Stimulated activated naive CD8-positive, alpha-beta T cell treated with anti-CD3 and anti-CD28 coated beads, Interleukin-15, Interleukin-2, amounts not matched to agents 100 ng/mL and 50 ng/mL, for 24 hours (primary cell): ENCODE results near the gene ABCC1.

ENCODE experiments used
- H3K27ac Mint-ChIP-seq: one replicate; pipeline ENCODE4 v1.8.0; 2021; ENCODE audit warnings: mild to moderate bottlenecking, mixed read lengths
- H3K27me3 Mint-ChIP-seq: one replicate; pipeline ENCODE4 v1.8.0; 2021; ENCODE audit warnings: mixed read lengths
- H3K36me3 Mint-ChIP-seq: one replicate; pipeline ENCODE4 v1.8.0; 2021; ENCODE audit warnings: low read depth, mixed read lengths
- H3K4me1 Mint-ChIP-seq: one replicate; pipeline ENCODE4 v1.8.0; 2021; ENCODE audit warnings: low read depth, mixed read lengths
- H3K4me3 Mint-ChIP-seq: one replicate; pipeline ENCODE4 v1.8.0; 2021; ENCODE audit warnings: mild to moderate bottlenecking, mixed read lengths
- H3K9me3 Mint-ChIP-seq: one replicate; pipeline ENCODE4 v1.8.0; 2021; ENCODE audit warnings: mixed read lengths

Gene ABCC1

DNA sequence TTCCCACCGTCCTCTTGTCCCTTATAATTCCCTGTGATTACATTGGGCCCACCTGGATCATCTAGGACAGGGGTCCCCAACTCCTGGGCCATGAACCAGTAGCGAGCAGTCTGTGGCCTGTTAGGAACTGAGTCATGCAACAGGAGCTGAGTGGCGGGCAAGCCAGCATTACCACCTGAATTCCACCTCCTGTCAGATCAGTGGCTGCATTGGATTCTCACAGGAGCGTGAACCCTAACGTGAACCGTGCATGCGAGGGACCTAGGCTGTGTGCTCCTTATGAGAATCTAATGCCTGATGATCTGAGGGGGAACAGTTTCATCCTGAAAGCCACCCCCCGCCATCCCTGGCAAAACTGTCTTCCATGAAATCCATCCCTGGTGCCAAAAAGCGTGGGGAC is 36.8 kb downstream of the ABCC1 start:
- peaks cover 55% of the 10 kb centered on the region for H3K4me1 Mint-ChIP-seq
- H3K9me3 Mint-ChIP-seq, result peaks cover 8% of the 10 kb centered on the region
- no peak overlapping the region for H3K27ac Mint-ChIP-seq
- no peaks in the 10 kb centered on the region for H3K27me3 Mint-ChIP-seq
- H3K4me3 Mint-ChIP-seq, result no peak overlapping the region
- H3K36me3 Mint-ChIP-seq, result peaks cover 50% of the 10 kb centered on the region

DNA sequence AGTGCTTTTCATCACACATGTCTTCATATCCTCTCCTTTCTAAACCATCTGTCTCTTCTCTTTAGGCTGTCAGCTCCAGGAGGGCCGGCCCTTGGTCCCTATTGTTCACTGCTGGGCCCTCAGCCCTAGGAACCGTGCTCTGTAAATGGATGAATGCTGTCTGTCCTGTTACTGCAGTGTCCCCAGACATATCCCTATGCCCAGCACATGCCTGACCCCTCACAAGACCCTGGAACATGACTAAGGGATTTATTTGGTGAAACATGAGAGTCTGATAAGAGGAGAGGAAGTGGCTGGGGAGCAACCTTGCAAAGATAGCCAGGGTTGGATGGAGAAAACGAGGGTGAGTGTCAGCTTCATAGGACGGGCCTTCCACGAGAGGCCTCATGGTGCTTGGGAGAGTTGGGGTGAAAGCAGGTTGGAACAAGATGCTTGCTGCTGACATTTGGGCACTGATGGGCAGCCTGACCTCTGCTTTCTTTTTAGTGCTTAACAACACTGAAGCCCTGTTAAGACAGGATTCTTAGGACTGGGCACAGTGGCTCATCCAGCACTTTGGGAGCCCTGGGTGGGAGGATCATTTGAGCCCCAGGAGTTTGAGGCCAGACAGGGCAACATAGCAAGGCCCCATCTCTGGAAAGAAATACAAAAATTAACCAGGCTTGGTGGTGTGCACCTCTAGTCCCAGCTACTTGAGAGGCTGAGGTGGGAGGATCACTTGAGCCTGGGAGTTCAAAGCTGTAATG is 39.0 kb downstream of the ABCC1 start:
- peaks cover 46% of the 10 kb centered on the region for H3K36me3 Mint-ChIP-seq
- H3K27ac Mint-ChIP-seq, result peak overlapping the region; percentile 50
- H3K4me1 Mint-ChIP-seq, result peaks cover 60% of the 10 kb centered on the region
- H3K9me3 Mint-ChIP-seq, result no peaks in the 10 kb centered on the region
- no peak overlapping the region for H3K4me3 Mint-ChIP-seq
- no peaks in the 10 kb centered on the region for H3K27me3 Mint-ChIP-seq

DNA sequence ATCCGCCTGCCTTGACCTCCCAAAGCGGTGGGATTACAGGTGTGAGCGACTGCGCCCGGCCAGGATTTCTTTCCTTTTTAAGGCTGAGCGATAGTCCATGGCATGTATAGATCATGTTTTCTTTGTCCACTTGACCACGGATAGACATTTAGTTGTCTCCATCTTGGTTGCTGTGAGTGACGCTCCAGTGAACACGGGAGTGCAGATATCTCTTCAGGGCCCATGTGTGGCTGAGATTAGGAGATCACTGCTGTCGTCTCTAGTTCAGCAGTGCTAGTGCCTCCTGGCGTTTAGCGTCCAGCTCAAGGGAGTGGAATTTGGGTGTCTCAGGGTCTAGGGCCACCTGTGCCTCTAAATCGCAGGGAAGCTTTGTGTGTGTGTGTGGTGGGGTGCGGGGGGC is 41.5 kb downstream of the ABCC1 start:
- peaks cover 29% of the 10 kb centered on the region for H3K36me3 Mint-ChIP-seq
- peak overlapping the region; percentile 37 for H3K27ac Mint-ChIP-seq
- peaks cover 64% of the 10 kb centered on the region for H3K4me1 Mint-ChIP-seq
- H3K4me3 Mint-ChIP-seq, result no peak overlapping the region
- no peaks in the 10 kb centered on the region for H3K9me3 Mint-ChIP-seq
- H3K27me3 Mint-ChIP-seq, result no peaks in the 10 kb centered on the region

DNA sequence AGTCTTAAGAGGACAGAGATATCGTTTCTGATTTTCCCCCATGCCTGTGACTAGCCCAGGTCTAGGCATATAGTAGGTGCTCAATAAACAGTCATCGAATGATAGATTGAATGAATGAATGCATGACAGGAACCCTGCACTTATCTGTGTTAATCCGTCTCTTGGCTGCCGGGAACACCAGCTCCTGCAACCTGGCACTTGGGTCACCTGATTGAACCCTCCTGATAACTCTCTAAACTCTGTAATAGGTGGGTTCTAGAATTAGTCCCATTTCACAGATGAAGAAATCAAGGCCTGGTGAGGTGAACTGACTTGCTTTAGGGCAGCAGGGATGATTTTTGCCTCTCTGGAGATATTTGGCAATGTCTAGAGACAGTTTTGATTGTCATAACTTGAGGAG is 43.7 kb downstream of the ABCC1 start:
- Mint-ChIP-seq H3K4me1 (peaks cover 62% of the 10 kb centered on the region), H3K9me3 (no peaks in the 10 kb centered on the region)

DNA sequence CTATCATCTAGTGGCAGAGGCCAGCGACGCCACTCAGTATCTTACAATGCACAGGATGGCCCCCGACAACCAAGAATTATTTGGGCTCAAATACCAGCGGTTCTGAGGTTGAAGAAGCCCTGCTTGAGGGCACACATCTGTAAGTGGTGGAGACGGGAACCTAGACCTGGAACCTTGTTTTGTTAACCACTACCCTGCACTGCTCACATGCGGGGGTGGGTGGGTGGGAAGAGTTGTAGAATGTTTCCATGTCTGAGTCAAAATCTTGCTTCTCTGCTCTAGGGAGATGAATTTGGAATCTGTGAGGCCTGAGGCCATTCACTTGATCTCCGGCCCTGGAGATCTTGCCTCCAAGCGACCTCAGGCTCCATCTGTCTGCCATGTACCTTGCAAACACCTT is 44.1 kb downstream of the ABCC1 start:
- no peaks in the 10 kb centered on the region for H3K9me3 Mint-ChIP-seq
- peaks cover 62% of the 10 kb centered on the region for H3K4me1 Mint-ChIP-seq
- no peak overlapping the region for H3K4me3 Mint-ChIP-seq
- H3K36me3 Mint-ChIP-seq, result peaks cover 15% of the 10 kb centered on the region
- H3K27ac Mint-ChIP-seq, result peak overlapping the region; percentile 70
- H3K27me3 Mint-ChIP-seq, result no peaks in the 10 kb centered on the region

More for the DNA sequence above, 43.7 kb downstream of the ABCC1 start:
- Mint-ChIP-seq H3K4me3 (no peak overlapping the region), H3K27me3 (no peaks in the 10 kb centered on the region), H3K27ac (peak overlapping the region; percentile 67), H3K36me3 (peaks cover 15% of the 10 kb centered on the region)

DNA sequence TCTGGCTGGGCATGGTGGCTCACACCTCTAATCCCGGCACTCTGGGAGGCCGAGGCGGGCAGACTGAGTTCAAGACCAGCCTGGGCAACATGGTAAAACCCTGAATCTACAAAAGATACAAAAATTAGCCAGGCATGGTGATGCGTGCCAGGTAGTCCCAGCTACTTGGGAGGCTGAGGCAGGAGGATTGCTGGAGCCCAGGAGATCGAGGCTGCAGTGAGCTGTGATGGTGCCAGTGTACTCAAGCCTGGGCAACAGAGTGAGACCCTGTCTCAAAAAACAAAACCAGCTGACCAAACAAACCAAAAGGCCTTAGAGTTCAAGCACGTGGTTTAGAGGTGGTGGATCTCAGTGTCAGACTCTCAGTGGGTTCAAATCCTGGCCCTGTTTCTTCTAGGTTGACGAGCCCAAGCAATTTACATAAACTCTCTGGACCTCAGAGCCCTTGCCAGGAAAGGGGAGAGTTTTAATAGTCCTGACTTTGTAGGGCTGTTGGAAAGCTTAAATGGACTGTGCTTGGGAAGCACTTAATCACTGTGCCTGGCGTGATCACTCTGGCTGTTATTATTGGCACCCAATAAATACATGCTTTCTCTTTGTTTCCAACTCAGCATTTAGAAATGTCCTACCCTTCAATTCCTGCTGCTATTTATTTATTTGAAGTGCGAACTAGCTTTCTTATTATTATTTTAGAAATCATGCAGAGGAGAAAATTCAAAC is 44.7 kb downstream of the ABCC1 start:
- Mint-ChIP-seq H3K27me3 (no peaks in the 10 kb centered on the region), H3K27ac (peak overlapping the region; percentile 70), H3K36me3 (peaks cover 15% of the 10 kb centered on the region), H3K4me3 (no peak overlapping the region), H3K4me1 (peaks cover 62% of the 10 kb centered on the region), H3K9me3 (no peaks in the 10 kb centered on the region)

DNA sequence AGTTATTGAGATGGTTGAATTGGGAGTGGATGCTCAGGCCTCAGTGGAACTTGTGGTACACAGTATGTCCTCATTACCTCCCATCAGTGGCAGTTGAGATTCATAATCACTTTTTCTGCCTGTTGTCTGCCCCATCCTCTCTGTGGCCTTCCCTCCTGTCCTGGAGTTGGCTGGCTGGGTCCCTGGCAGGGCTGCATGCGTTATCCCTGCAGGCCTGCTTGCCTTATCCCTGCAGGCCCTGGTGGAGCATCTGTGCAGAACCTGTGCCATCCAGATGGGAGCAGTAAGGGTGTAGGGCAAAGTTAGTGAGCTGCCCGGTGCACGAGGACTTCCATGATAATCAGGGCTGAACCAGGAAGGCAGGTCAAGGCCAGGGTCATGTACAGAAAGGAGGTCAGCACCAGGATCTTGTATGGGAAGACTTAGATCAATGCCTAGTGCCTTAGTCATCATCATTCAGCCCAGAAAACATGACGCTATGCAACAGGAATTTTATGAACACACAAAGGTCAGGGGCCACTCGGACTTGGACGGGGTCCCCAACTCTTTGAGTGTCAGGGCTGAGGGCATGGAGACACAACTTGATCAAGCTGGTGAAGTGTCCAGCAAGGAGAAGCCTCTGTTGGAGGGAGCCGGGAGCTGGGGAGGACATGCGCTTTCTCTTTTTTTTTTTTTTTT is 47.2 kb downstream of the ABCC1 start:
- H3K36me3 Mint-ChIP-seq, result peaks cover 28% of the 10 kb centered on the region
- H3K27me3 Mint-ChIP-seq, result no peaks in the 10 kb centered on the region
- H3K27ac Mint-ChIP-seq, result peak overlapping the region; percentile 46
- no peak overlapping the region for H3K4me3 Mint-ChIP-seq
- H3K9me3 Mint-ChIP-seq, result no peaks in the 10 kb centered on the region
- peaks cover 64% of the 10 kb centered on the region for H3K4me1 Mint-ChIP-seq

DNA sequence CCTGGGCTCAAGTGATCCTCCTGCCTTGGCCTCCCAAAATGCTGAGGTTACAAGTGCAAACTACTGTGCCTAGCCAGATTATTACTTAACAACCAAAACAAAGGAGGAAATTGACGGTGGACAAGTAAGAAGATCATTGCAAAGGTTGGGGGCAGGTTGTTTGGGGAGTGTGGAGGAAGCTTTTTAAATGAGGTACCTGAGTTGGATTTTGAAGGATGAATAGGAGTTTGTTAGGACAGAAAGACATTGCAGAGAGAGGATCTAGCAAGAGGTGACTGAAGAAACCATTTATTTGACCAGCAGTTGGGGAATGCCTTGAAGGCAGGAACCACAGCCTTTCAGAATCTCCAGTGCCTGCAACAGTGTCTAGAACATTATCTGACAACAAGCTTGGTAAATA is 51.3 kb downstream of the ABCC1 start:
- Mint-ChIP-seq H3K27ac (peak overlapping the region; percentile 14), H3K27me3 (no peaks in the 10 kb centered on the region), H3K9me3 (peaks cover 3% of the 10 kb centered on the region), H3K4me3 (no peak overlapping the region), H3K4me1 (peaks cover 46% of the 10 kb centered on the region), H3K36me3 (peaks cover 28% of the 10 kb centered on the region)

DNA sequence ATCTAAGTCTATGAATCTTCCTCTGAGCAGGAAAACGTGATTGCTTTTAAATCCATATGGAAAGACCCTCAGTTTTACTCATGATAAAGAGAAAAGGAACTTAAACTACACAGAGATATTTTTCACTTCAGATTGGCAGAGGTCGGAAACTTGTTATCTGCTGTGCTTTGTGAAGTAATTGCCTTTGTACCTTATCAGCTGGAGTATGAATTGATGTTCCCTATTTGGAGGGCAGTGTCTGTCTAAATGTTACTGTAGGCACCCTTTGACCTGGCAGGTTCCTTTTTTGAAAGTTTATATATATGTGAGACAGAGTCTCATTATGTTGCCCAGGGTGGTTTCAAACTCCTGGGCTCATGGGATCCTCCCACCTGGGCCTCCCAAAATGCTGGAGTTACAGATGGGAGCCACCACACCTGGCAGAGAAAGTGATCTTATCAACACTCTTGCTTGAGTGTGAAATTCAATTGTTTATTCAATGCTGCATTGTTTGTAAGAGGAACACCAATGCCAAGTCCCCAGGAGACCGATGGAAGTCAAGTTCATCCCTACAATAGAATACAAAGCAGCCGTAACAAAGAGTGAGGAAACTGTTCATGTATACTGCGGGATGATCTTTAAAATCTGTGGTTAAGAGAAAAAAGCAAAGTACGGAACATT is 52.3 kb downstream of the ABCC1 start:
- no peaks in the 10 kb centered on the region for H3K27me3 Mint-ChIP-seq
- H3K36me3 Mint-ChIP-seq, result peaks cover 38% of the 10 kb centered on the region
- H3K4me3 Mint-ChIP-seq, result no peak overlapping the region
- no peak overlapping the region for H3K27ac Mint-ChIP-seq
- H3K4me1 Mint-ChIP-seq, result peaks cover 47% of the 10 kb centered on the region
- peaks cover 3% of the 10 kb centered on the region for H3K9me3 Mint-ChIP-seq

DNA sequence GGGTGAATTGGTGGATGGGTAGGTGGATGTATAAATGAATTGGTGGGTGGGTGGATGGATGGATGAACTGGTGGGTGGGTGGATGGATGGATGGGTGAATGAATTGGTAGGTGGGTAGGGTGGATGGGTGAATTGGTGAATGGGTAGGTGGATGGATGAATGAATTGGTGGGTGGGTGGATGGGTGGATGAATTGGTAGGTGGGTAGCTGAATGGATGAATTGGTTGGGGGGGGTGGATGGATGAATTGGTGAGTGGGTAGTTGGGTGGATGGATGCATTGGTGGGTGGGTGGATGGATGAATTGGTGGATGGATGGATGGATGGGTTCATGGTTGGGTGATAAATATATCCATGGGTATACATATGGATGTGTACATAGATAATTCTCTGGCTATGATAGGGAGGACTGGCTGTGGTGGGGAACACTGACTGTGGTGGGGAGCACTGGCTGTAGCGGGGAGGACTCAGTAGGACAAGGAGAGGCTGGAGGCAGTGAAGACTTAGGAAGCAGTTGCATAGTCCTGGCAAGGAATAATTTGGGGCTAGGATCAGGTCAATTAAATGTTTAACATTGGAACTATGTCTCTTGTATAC is 54.4 kb downstream of the ABCC1 start:
- Mint-ChIP-seq H3K9me3 (peaks cover 3% of the 10 kb centered on the region), H3K4me3 (no peak overlapping the region), H3K27me3 (no peaks in the 10 kb centered on the region), H3K36me3 (peaks cover 52% of the 10 kb centered on the region), H3K27ac (no peak overlapping the region), H3K4me1 (peaks cover 44% of the 10 kb centered on the region)

DNA sequence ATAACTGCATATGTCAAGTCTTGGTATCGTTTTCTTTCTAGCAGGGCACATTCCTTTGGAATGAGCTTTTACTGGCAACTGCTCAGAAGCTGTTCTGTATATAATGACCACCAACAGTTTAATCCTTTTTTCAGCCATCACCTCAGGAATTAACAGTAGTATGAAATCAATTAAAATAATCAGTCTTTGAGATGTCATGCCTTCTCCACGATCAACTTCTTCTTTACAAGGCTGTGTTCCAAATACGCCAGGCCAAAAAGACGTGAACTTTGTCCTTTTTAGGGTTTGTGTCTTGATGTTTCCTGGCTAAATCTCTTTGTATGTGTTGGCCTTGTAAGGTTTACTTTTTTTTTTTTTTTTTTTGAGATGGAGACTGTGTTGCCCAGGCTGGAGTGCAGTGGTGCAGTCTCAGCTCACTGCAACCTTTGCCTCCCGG is 54.9 kb downstream of the ABCC1 start:
- H3K4me3 Mint-ChIP-seq, result no peak overlapping the region
- peaks cover 3% of the 10 kb centered on the region for H3K9me3 Mint-ChIP-seq
- peaks cover 57% of the 10 kb centered on the region for H3K36me3 Mint-ChIP-seq
- H3K27me3 Mint-ChIP-seq, result no peaks in the 10 kb centered on the region
- H3K27ac Mint-ChIP-seq, result no peak overlapping the region
- peaks cover 45% of the 10 kb centered on the region for H3K4me1 Mint-ChIP-seq

DNA sequence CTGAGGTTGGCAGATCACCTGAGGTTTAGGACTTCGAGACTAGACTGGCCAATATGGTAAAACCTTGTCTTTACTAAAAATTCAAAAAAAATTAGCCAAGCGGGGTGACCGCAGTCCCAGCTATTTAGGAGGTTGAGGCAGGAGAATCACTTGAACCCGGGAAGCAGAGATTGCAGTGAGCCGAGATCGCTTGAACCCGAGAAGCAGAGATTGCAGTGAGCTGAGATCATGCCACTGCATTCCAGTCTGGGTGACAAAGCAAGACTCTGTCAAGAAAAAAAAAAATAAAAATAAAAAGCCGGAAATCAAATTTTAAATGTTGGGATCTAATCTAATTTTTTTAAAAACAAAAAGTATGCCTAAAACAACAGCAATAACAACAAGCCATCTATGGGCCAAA is 56.3 kb downstream of the ABCC1 start:
- Mint-ChIP-seq H3K4me3 (no peak overlapping the region), H3K27me3 (no peaks in the 10 kb centered on the region), H3K36me3 (peaks cover 65% of the 10 kb centered on the region), H3K27ac (no peak overlapping the region), H3K4me1 (peaks cover 39% of the 10 kb centered on the region), H3K9me3 (peaks cover 3% of the 10 kb centered on the region)

DNA sequence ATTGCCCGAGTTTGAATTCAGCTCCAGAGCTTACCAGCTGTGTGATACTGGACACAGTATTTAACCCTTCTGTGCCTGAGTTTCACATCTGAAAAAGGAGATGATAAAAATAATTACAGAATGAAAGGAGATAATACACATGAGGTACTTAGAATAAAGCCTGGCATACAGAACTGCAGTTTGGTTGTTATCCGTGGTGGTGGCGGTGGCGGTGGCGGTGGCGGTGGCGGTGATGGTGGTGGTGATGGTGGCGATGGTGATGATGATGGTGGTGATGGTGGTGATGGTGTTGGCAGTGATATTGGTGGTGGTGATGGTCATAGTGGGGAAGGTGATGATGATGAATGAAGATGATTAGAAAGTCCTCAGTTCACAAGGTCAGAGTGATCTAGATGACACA is 57.2 kb downstream of the ABCC1 start:
- H3K36me3 Mint-ChIP-seq, result peaks cover 63% of the 10 kb centered on the region
- peaks cover 32% of the 10 kb centered on the region for H3K4me1 Mint-ChIP-seq
- peak overlapping the region; percentile 89 for H3K27ac Mint-ChIP-seq
- no peaks in the 10 kb centered on the region for H3K27me3 Mint-ChIP-seq
- H3K4me3 Mint-ChIP-seq, result peak overlapping the region; percentile 17
- H3K9me3 Mint-ChIP-seq, result peaks cover 3% of the 10 kb centered on the region

DNA sequence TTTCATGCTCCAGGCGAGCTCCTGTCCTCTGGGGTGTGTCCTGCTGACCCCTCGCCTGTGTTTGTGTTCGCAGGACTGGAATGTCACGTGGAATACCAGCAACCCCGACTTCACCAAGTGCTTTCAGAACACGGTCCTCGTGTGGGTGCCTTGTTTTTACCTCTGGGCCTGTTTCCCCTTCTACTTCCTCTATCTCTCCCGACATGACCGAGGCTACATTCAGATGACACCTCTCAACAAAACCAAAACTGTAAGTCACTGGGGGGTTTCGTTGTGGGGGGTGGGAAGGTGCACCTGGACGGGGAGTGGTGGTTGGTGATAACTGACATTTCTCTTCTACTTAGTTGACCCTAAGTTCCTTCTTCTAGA is 58.3 kb downstream of the ABCC1 start:
- Mint-ChIP-seq H3K4me3 (peak overlapping the region; percentile 51), H3K36me3 (peaks cover 60% of the 10 kb centered on the region)

More for the DNA sequence above, 58.3 kb downstream of the ABCC1 start:
- Mint-ChIP-seq H3K9me3 (no peaks in the 10 kb centered on the region), H3K27ac (peak overlapping the region; percentile 89), H3K4me1 (peaks cover 28% of the 10 kb centered on the region), H3K27me3 (no peaks in the 10 kb centered on the region)
